ENCODE data around the gene FPR2. TPM values are rescaled to one million over a fixed set of nuclear protein-coding genes. Genes with fewer than 3 reads are reported as not detected.
"Not testable (repeated sequence)": the region's sequence is repeated elsewhere in the genome, so short reads cannot be mapped to it uniquely, and the experiment has no call there.

FPR2 gene
- total and polyA plus RNA-seq, 2 donors (not counting 3 experiments of a cell fraction or from before 2014, with no cell fraction given) = not detected

DNA sequence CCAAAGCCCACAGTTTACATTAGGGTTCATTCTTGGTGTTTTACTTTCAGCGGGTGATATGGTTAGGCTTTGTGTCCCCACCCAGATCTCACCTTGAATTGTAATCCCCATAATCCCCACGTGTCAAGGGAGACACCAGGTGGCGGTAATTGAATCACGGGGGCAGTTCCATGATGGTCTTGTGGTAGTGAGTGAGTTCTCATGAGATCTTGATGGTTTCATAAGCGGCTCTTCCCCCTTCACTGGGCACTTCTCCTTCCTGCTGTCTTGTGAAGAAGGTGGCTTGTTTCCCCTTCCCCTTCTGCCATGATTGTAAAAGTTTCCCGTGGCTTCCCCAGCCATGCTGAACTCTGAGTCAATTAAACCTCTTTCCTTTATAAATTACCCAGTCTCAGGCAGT is 12.0 kb downstream of the FPR2 start:
- no peak overlapping the region for H3K4me2 ChIP-seq (ENCODE audit: insufficient read depth, low read length)
- H3K4me1 ChIP-seq (ENCODE audit: control insufficient read depth, extremely low read depth, insufficient read depth, low read length) = no peaks in the 10 kb centered on the region
- intact Hi-C loops (cut with micrococcal nuclease) (no loop called here), dilution Hi-C loops (cut with MboI; ENCODE audit: extremely low pct_ligation_motif_present, low sequenced_read_pairs) (no loop called here)
- H4K20me1 ChIP-seq (replicated peaks; ENCODE audit: control insufficient read depth, extremely low read depth, insufficient read depth, low read length) = no peaks in the 10 kb centered on the region
- no peak overlapping the region for H3K27ac ChIP-seq (ENCODE audit: insufficient read depth, low read depth, low read length)
- TF ChIP-seq, protein P1, sequence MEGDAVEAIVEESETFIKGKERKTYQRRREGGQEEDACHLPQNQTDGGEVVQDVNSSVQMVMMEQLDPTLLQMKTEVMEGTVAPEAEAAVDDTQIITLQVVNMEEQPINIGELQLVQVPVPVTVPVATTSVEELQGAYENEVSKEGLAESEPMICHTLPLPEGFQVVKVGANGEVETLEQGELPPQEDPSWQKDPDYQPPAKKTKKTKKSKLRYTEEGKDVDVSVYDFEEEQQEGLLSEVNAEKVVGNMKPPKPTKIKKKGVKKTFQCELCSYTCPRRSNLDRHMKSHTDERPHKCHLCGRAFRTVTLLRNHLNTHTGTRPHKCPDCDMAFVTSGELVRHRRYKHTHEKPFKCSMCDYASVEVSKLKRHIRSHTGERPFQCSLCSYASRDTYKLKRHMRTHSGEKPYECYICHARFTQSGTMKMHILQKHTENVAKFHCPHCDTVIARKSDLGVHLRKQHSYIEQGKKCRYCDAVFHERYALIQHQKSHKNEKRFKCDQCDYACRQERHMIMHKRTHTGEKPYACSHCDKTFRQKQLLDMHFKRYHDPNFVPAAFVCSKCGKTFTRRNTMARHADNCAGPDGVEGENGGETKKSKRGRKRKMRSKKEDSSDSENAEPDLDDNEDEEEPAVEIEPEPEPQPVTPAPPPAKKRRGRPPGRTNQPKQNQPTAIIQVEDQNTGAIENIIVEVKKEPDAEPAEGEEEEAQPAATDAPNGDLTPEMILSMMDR (IDR thresholded peaks at IDR 0.05; ENCODE audit: extremely low read depth in 1 of 2, insufficient read depth in 1 of 2, low read depth in 1 of 2, low read length in 2 of 2) = no peak
- TF ChIP-seq FOS (IDR thresholded peaks at IDR 0.05; ENCODE audit: borderline replicate concordance, insufficient read depth, low read length) = no peak
- TF ChIP-seq MYC (IDR thresholded peaks at IDR 0.05; ENCODE audit: low read depth, low read length) = no peak
- TF ChIP-seq EZH2 (IDR thresholded peaks at IDR 0.05; ENCODE audit: borderline replicate concordance, low read depth, low read length, severe bottlenecking) = no peak
- TF ChIP-seq POLR2AphosphoS5 (IDR thresholded peaks at IDR 0.05; ENCODE audit: insufficient read depth, low read depth, low read length) = no peak
- no peak for TF ChIP-seq JUN (IDR thresholded peaks at IDR 0.05; ENCODE audit: borderline replicate concordance, insufficient read depth, insufficient read length, low read depth)
- no peak for TF ChIP-seq GATA2 (IDR thresholded peaks at IDR 0.05; ENCODE audit: insufficient read depth, insufficient read length, low read depth, low read length)
- TF ChIP-seq POLR2A (IDR thresholded peaks at IDR 0.05; ENCODE audit: low read depth, low read length) = no peak
- TF ChIP-seq, protein P2, sequence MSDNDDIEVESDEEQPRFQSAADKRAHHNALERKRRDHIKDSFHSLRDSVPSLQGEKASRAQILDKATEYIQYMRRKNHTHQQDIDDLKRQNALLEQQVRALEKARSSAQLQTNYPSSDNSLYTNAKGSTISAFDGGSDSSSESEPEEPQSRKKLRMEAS (IDR thresholded peaks at IDR 0.05; ENCODE audit: insufficient read depth, insufficient read length) = no peak
- H3K9me1 ChIP-seq (replicated peaks; ENCODE audit: control insufficient read depth, extremely low read depth, insufficient read depth, low read length) = no peaks in the 10 kb centered on the region
- H3K36me3 ChIP-seq (ENCODE audit: control insufficient read depth in 2 of 2, extremely low read depth in 1 of 2, insufficient read depth in 2 of 2, low read length in 2 of 2) = no peaks in the 10 kb centered on the region
- no peak overlapping the region for H3K9ac ChIP-seq (replicated peaks; ENCODE audit: extremely low read depth, insufficient read depth, low read length)
- DNase-seq (ENCODE audit: low read depth, low spot score) = no peak
- FAIRE-seq = no peak
- no TSS peak for BruUV-seq (replicated peaks)
- CTCF ChIA-PET = no interaction called here
- POLR2A ChIA-PET = no interaction called here
- no peak overlapping the region for H2AFZ ChIP-seq (ENCODE audit: low read depth, low read length)
- H3K4me3 ChIP-seq (replicated peaks in 1 of 3; ENCODE audit: insufficient read depth in 1 of 3, low read depth in 1 of 3, low read length in 3 of 3) = no peak overlapping the region
- no peaks in the 10 kb centered on the region for H3K79me2 ChIP-seq (ENCODE audit: control insufficient read depth, insufficient read depth, low read length)
- no peaks in the 10 kb centered on the region for H3K9me3 ChIP-seq (replicated peaks; ENCODE audit: control insufficient read depth, insufficient read depth, low read length)
- no peaks in the 10 kb centered on the region for H3K27me3 ChIP-seq (ENCODE audit: control insufficient read depth in 2 of 2, insufficient read depth in 2 of 2, low read length in 2 of 2)

DNA sequence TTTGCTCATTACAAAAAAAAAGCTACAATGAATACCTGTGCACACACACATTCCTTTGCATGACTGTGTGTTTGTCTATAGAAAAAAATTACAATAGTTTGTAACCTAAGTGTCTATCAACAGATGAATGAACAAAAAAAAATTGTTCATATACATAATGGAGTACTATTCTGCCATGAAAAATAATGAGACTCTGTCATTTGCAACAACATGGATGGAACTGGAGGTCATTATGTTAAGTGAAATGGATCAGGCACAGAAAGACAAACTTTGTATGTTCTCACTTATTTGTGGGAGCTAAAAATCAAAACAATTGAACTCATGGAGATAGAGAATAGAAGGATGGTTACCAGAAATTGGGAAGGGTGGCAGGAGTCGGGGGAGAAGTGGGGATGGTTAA is 15.6 kb downstream of the FPR2 start:
- H3K27ac ChIP-seq (ENCODE audit: insufficient read depth, low read depth, low read length); H3K4me3 ChIP-seq (replicated peaks in 1 of 3; ENCODE audit: insufficient read depth in 1 of 3, low read depth in 1 of 3, low read length in 3 of 3); POLR2A ChIA-PET; H2AFZ ChIP-seq (ENCODE audit: low read depth, low read length); H4K20me1 ChIP-seq (replicated peaks; ENCODE audit: control insufficient read depth, extremely low read depth, insufficient read depth, low read length); H3K9ac ChIP-seq (replicated peaks; ENCODE audit: extremely low read depth, insufficient read depth, low read length); BruUV-seq (replicated peaks); DNase-seq (ENCODE audit: low read depth, low spot score); dilution Hi-C loops (cut with MboI; ENCODE audit: extremely low pct_ligation_motif_present, low sequenced_read_pairs); H3K9me3 ChIP-seq (replicated peaks; ENCODE audit: control insufficient read depth, insufficient read depth, low read length); H3K36me3 ChIP-seq (ENCODE audit: control insufficient read depth in 2 of 2, extremely low read depth in 1 of 2, insufficient read depth in 2 of 2, low read length in 2 of 2); H3K27me3 ChIP-seq (ENCODE audit: control insufficient read depth in 2 of 2, insufficient read depth in 2 of 2, low read length in 2 of 2); intact Hi-C loops (cut with micrococcal nuclease); H3K4me2 ChIP-seq (ENCODE audit: insufficient read depth, low read length); H3K4me1 ChIP-seq (ENCODE audit: control insufficient read depth, extremely low read depth, insufficient read depth, low read length); FAIRE-seq; H3K9me1 ChIP-seq (replicated peaks; ENCODE audit: control insufficient read depth, extremely low read depth, insufficient read depth, low read length); H3K79me2 ChIP-seq (ENCODE audit: control insufficient read depth, insufficient read depth, low read length): not testable (repeated sequence)
- CTCF ChIA-PET = interaction anchor here (1.7 to 2.3 kb wide), 2 partner anchors 20 to 168 kb away, joined by 5 to 9 read pairs; no protein-coding TSS in a partner anchor

Data from endothelial cell of umbilical vein (primary cell).